Right kidney (tissue), 1 donor: ENCODE results near the gene PDGFRB.

Experiments used
- DNase-seq: peaks from one replicate; pipeline ENCODE4 v3.0.0-alpha.2; 2016

The PDGFRB gene

DNA sequence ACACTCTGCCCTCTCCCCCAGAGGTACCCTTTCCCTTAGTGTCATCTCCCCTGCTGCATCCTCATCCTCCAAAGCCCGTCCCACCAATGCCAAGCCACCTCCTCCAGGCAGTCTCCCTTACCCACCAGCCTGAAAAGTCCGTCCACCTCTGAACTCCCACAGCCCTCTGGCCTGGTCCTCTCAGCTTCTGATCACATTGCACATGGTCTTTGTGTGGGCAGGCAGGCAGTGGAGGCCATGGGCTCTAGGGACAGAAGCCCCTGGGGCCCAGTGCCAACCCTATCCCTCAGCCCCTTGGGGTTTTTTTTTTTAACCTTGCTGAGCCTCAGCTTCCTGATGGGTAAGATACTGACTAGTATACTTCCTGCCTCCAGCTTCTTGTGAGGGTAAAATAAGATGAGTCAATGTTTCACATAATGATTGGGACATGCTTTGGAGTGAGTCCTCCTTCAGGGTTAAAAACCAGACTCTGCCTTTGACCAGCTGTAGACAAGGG is 88.7 kb downstream of the PDGFRB start:
- no peak for DNase-seq

DNA sequence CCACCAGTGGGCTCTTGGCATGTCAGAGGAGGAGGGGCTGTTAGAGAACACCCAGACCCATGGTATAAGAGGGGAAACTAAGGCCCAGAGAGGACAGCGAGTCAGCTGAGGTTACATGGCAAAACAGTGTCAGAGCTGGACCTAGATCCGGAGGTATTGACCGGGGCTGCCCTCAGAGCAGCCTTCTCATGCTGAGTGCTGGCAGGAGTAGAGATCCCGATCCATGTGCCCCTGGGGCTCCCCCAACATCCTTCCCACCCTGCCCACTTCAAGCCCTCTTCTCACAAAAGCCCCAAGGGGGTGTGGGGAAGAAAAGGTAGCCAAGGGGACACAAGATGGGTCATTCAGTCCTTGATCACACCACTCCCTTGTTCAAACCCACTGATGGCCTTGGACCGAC is 89.2 kb downstream of the PDGFRB start:
- no peak for DNase-seq

DNA sequence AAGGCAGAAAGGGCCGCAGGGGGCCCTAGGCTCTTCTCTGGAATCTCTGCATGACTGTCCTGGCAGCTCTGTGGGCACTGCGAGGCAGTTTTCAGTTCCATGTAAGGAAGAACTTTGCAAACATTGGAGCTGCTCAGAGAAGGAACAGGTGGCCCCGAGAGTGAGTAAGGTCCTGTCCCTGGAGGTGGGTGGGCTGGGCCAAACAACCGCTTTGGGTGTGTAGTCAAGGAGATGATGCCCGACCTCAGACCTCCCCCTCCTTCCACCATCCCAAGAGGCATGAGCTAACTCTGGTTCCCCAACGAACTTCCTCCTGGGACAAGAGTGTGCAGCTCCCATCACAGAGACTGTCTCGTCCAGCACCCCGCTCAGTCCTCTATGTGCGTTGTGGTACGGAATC is 89.8 kb downstream of the PDGFRB start:
- no peak for DNase-seq

DNA sequence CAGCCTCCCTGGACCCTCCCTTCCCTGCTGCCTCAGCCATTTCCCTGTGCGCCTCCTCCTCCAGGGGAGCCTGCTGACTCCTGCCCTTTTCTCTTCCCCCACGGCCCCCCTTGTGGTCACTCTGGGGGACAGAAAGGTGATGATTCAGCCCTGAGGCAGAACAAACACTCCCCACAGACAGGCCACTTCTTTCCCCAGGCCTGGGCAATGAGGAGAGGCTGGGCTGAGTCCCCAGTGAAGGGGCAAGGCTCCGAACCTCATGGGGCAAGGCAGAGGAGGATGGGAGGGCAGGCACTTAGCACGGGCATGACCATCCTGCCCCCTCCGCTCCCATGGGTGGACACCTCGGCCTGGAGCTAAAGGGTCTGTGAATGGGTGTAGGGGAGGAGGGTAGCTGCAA is 90.3 kb downstream of the PDGFRB start:
- no peak for DNase-seq

DNA sequence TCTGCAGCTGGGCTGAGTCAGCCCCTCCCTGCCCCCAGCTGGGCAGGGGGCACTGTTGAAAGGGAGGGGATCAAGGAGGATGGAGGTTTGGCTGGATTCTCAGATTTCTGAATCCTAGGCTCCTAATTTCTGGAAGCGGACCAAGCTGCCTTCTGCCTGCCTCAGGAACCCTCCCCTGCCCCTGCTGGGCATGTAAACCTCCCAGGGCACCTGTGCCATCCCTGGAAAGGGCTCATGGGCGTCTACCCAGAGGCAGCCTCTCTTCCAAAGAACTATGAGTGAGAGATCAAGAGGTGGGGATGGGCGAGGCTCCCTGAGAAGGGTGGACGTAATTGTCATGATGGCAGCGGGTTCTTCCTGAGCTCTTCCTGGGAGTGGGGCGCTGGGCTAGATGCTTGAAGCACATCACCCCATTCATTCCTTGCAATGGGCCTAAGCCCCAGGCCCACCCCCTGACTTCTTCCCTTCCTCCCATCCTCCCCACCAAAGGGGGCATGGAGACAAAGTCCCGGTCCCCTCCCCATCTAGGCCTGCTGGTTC is 90.9 kb downstream of the PDGFRB start:
- DNase-seq = no peak
